ENCODE measurements around the gene GPX5. TPM values are rescaled to one million over a fixed set of nuclear protein-coding genes. Genes with fewer than 3 reads are reported as not detected.

GPX5 gene
- total RNA-seq, 1 experiment from 2014 or later = not detected

DNA sequence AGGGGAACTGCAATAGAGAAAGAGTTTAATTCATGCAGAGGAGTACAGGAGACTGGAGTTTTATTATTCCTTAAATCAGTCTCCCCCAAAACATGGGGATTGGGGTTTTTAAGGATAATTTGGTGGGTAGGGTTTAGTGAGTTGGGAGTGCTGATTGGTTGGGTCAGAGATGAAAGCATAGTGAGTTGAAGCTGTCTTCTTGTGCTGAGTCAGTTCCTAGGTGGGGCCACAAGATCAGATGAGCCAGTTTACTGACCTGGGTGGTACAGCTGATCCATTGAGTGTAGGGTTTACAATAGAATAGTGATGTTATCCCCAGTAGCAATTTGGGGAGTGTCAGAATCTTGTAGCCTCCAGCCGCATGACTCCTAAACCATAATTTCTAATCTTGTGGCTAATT is 39.1 kb upstream of the GPX5 start:
- POLR2A ChIA-PET = no interaction called here

DNA sequence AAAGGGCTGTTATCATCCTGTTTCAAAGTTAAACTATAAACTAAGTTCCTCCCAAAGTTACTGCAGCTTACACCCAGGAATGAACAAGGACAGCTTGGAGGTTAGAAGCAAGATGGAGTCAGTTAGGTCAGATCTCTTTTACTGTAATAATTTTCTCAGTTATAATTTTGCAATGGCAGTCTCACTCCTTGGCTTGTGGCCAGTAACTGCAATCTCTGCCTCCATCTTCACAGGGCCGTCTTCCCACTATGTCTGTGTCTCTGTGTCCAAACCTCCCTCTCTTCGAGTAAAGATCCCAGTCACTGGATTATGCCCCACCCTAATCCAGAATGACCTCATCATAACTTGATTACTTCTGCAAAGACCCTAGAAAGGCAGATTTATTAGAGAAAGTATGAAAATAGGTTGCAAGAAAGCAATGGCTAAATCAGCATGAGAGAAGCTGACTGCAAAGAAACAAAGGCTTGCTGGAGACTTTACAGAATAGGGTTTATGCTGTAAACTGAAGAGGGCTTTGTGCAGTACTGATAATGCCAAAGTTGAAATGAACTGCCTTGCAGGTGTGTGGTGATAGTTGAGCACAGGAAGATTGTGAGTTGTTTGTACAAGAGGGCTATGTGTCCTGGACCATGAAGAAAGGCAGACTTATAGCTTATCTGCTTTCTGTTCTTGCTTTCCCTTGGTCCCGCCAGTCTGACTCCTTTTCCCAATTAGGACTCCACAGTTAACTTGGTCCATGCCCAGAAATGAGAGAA is 38.5 kb upstream of the GPX5 start:
- H3K9me3 ChIP-seq (ENCODE audit: control insufficient read depth, insufficient read depth, low read depth, low read length) = no peaks in the 10 kb centered on the region
- ChIA-PET POLR2A (no interaction called here), CTCF (no interaction called here)
- ATAC-seq = no peak
- TF ChIP-seq SIN3A (IDR thresholded peaks at IDR 0.05; ENCODE audit: borderline replicate concordance, insufficient read depth, low read depth, low read length) = no peak
- no peak for TF ChIP-seq POLR2AphosphoS5 (IDR thresholded peaks at IDR 0.05; ENCODE audit: low read depth, low read length)
- TF ChIP-seq, protein P1, sequence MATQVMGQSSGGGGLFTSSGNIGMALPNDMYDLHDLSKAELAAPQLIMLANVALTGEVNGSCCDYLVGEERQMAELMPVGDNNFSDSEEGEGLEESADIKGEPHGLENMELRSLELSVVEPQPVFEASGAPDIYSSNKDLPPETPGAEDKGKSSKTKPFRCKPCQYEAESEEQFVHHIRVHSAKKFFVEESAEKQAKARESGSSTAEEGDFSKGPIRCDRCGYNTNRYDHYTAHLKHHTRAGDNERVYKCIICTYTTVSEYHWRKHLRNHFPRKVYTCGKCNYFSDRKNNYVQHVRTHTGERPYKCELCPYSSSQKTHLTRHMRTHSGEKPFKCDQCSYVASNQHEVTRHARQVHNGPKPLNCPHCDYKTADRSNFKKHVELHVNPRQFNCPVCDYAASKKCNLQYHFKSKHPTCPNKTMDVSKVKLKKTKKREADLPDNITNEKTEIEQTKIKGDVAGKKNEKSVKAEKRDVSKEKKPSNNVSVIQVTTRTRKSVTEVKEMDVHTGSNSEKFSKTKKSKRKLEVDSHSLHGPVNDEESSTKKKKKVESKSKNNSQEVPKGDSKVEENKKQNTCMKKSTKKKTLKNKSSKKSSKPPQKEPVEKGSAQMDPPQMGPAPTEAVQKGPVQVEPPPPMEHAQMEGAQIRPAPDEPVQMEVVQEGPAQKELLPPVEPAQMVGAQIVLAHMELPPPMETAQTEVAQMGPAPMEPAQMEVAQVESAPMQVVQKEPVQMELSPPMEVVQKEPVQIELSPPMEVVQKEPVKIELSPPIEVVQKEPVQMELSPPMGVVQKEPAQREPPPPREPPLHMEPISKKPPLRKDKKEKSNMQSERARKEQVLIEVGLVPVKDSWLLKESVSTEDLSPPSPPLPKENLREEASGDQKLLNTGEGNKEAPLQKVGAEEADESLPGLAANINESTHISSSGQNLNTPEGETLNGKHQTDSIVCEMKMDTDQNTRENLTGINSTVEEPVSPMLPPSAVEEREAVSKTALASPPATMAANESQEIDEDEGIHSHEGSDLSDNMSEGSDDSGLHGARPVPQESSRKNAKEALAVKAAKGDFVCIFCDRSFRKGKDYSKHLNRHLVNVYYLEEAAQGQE (IDR thresholded peaks at IDR 0.05; ENCODE audit: insufficient read depth in 1 of 2, low read depth in 2 of 2, low read length in 1 of 2) = no peak
- TF ChIP-seq, protein P2, sequence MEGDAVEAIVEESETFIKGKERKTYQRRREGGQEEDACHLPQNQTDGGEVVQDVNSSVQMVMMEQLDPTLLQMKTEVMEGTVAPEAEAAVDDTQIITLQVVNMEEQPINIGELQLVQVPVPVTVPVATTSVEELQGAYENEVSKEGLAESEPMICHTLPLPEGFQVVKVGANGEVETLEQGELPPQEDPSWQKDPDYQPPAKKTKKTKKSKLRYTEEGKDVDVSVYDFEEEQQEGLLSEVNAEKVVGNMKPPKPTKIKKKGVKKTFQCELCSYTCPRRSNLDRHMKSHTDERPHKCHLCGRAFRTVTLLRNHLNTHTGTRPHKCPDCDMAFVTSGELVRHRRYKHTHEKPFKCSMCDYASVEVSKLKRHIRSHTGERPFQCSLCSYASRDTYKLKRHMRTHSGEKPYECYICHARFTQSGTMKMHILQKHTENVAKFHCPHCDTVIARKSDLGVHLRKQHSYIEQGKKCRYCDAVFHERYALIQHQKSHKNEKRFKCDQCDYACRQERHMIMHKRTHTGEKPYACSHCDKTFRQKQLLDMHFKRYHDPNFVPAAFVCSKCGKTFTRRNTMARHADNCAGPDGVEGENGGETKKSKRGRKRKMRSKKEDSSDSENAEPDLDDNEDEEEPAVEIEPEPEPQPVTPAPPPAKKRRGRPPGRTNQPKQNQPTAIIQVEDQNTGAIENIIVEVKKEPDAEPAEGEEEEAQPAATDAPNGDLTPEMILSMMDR (IDR thresholded peaks at IDR 0.05) = no peak
- TF ChIP-seq TCF7L2 (IDR thresholded peaks at IDR 0.05; ENCODE audit: low read depth, low read length) = no peak
- no peak overlapping the region for H3K27ac ChIP-seq (ENCODE audit: low read length)
- H3K36me3 ChIP-seq (ENCODE audit: control insufficient read depth, insufficient read depth, low read length) = no peaks in the 10 kb centered on the region
- BruUV-seq (replicated peaks) = no TSS peak
- peaks cover 4% of the 10 kb centered on the region; the same call in 1 of the 2 replicates for H3K4me1 ChIP-seq (ENCODE audit: control insufficient read depth, insufficient read depth, low read length)
- in situ Hi-C loops (cut with HindIII; ENCODE audit: low pct_unique_long_range_greater_than_20kb, low sequenced_read_pairs) (no loop called here), intact Hi-C loops (cut with micrococcal nuclease; ENCODE audit: unreplicated experiment) (no loop called here)
- no peak overlapping the region for H3K4me3 ChIP-seq (ENCODE audit: low read depth in 2 of 2, low read length in 2 of 2)
- no peak for DNase-seq (ENCODE audit: low read depth, low spot score)
- H3K27me3 ChIP-seq (ENCODE audit: control insufficient read depth, insufficient read depth, low read length) = no peaks in the 10 kb centered on the region

More for the DNA sequence above, 39.1 kb upstream of the GPX5 start:
- CTCF ChIA-PET = no interaction called here
- Histone ChIP-seq H3K27me3 (ENCODE audit: control insufficient read depth, insufficient read depth, low read length) (no peaks in the 10 kb centered on the region), H3K27ac (ENCODE audit: low read length) (no peak overlapping the region), H3K36me3 (ENCODE audit: control insufficient read depth, insufficient read depth, low read length) (no peaks in the 10 kb centered on the region), H3K9me3 (ENCODE audit: control insufficient read depth, insufficient read depth, low read depth, low read length) (no peaks in the 10 kb centered on the region), H3K4me1 (ENCODE audit: control insufficient read depth, insufficient read depth, low read length) (peaks cover 4% of the 10 kb centered on the region; the same call in 1 of the 2 replicates), H3K4me3 (ENCODE audit: low read depth in 2 of 2, low read length in 2 of 2) (no peak overlapping the region)
- DNase-seq (ENCODE audit: low read depth, low spot score) (no peak), ATAC-seq (no peak)
- intact Hi-C loops (cut with micrococcal nuclease; ENCODE audit: unreplicated experiment) = no loop called here
- TF ChIP-seq SIN3A (IDR thresholded peaks at IDR 0.05; ENCODE audit: borderline replicate concordance, insufficient read depth, low read depth, low read length) (no peak), POLR2AphosphoS5 (IDR thresholded peaks at IDR 0.05; ENCODE audit: low read depth, low read length) (no peak), TCF7L2 (IDR thresholded peaks at IDR 0.05; ENCODE audit: low read depth, low read length) (no peak)
- TF ChIP-seq, protein P2 (IDR thresholded peaks at IDR 0.05) = no peak
- TF ChIP-seq, protein P1 (IDR thresholded peaks at IDR 0.05; ENCODE audit: insufficient read depth in 1 of 2, low read depth in 2 of 2, low read length in 1 of 2) = no peak
- no TSS peak for BruUV-seq (replicated peaks)
- in situ Hi-C loops (cut with HindIII; ENCODE audit: low pct_unique_long_range_greater_than_20kb, low sequenced_read_pairs) = no loop called here
